Adrenal gland (tissue), 12 donors: Measurements from ENCODE around the gene KLHDC4. TPM values are rescaled to one million over a fixed set of nuclear protein-coding genes. Genes with fewer than 3 reads are reported as not detected.
A peak's percentile ranks its signal among the peaks of the same experiment; 100 is the strongest.

Experiments
- DNase-seq, 7 donors: peaks; one replicate each; pipeline ENCODE4 v3.0.0-alpha.2; 2019 to 2020
- H3K27ac ChIP-seq, 5 donors: fragments of 200-600 bp; sonication (generic) in 4 of 5; 1 replicate in 3 of 5; 2 replicates in 2 of 5; pipeline versions ENCODE4 v1.5.1 to v1.8.0; 2016 to 2020; ENCODE audit warnings: mild to moderate bottlenecking in 1 of 5
- H3K27me3 ChIP-seq: fragments of 200-600 bp; 2 replicates; pipeline ENCODE4 v1.8.0; 2021
- H3K36me3 ChIP-seq, 2 donors: fragments of 200-600 bp; replicated peaks in 1 of 2; 1 replicate in 1 of 2; 2 replicates in 1 of 2; pipeline versions ENCODE4 v1.5.1 to v1.8.0; 2018 to 2022
- H3K4me1 ChIP-seq, 2 donors: fragments of 200-600 bp; replicated peaks in 1 of 2; 1 replicate in 1 of 2; 2 replicates in 1 of 2; pipeline versions ENCODE4 v1.5.1 to v1.8.0; 2018 to 2021
- H3K4me3 ChIP-seq, 4 donors: fragments of 200-600 bp; sonication (generic) in 3 of 4; one replicate each; pipeline ENCODE4 v1.5.1; 2016 to 2018
- H3K9me3 ChIP-seq, 3 donors: fragments of 200-600 bp; sonication (generic) in 1 of 3; replicated peaks in 1 of 3; 1 replicate in 2 of 3; 2 replicates in 1 of 3; pipeline versions ENCODE4 v1.5.1 to v1.8.0; 2016 to 2021
- CTCF ChIP-seq, 6 experiments: fragments of 450-650 bp in 4 of 6; fragments of 200-600 bp in 2 of 6; sonication (generic) in 1 of 6; IDR thresholded peaks; 1 replicate in 5 of 6; 2 replicates in 1 of 6; pipeline versions ENCODE4 v1.5.1 to v1.8.0; 2016 to 2021; ENCODE audit warnings: antibody characterized with exemption in 6 of 6, mild to moderate bottlenecking in 2 of 6, moderate library complexity in 1 of 6
- POLR2A ChIP-seq, 2 donors: fragments of 450-650 bp; IDR thresholded peaks; one replicate each; pipeline ENCODE4 v1.6.1; 2017; ENCODE audit warnings: antibody characterized with exemption in 2 of 2, mild to moderate bottlenecking in 2 of 2, moderate library complexity in 1 of 2
- WGBS, 4 donors: extraction: QIAGEN DNeasy Blood & Tissue Kit in 2 of 4; methylation state at CpG; one replicate each; pipeline versions ENCODE4 v1.1.5 to v1.1.7; 2013 to 2017; 5-methylcytosine and 5-hydroxymethylcytosine counted together
- intact Hi-C, 2 donors: fragments of 100-400 bp; cut with DNase I; formaldehyde crosslinking; loops; one replicate each; pipeline versions ENCODE4 v1.14.1 to v1.15.0; 2022 to 2023
- polyA plus RNA-seq, 3 donors: library from polyadenylated mRNA; stranded (reverse); fragments of 200-250 nt in 2 of 3; fragments of 350-450 nt in 1 of 3; fragmentation: Illumina TruSeq in 1 of 3; extraction: RNeasy Lipid Tissue Mini Kit (QIAGEN cat#74804) in 1 of 3; gene quantifications; one replicate each; pipeline ENCODE4 v1.2.3, GENCODE V29; 2013 to 2014
- total RNA-seq, 9 donors: library from RNA; depleted of rRNA in 4 of 9; stranded (reverse); fragments of >200 nt in 4 of 9; fragments of 120-200 nt in 1 of 9; fragmentation: NEBNext Ultra II Directional in 1 of 9; extraction: Animal tissue kit (Norgen Biotek cat#: 25700) in 1 of 9; gene quantifications; one replicate each; pipeline versions ENCODE4 v1.1.0 to v1.2.4, GENCODE V29; 2013 to 2023
- donor health status: healthy with polysubstance abuse.
- donor health status: Bipolar disorder and iron deficiency.
- donor health status: DM: yes; HTN: yes; CAD: no.
- donor health status: DM: no; HTN: no; CAD: no.
- donor health status: DM: no; HTN: no; CAD: no.
- donor health status: DM: yes; HTN: yes; CAD: no.

KLHDC4 gene
- total and polyA plus RNA-seq, 12 donors, result 15.4 to 94.0 (median 26.4) TPM

GRCh38 chr16:87664792-87665191, 101.0 kb downstream of the KLHDC4 start:
- H3K27me3 ChIP-seq, result no peaks in the 10 kb centered on the region
- no peak for DNase-seq
- WGBS, 4 donors, result 63 to 76% (median 73%) methylated on average over 9 to 11 of the region's 11 CpGs; no CpG with 5 or more reads in 1 of the 4 donors
- no peak overlapping the region for H3K27ac ChIP-seq
- TF ChIP-seq POLR2A (IDR thresholded peaks at IDR 0.05) (no peak), CTCF (IDR thresholded peaks at IDR 0.05) (no peak)
- intact Hi-C loops, result no loop called here
- no peak overlapping the region for H3K4me3 ChIP-seq
- H3K9me3 ChIP-seq, result no peaks in the 10 kb centered on the region
- H3K36me3 ChIP-seq, result no peaks in the 10 kb centered on the region
- H3K4me1 ChIP-seq, result no peaks in the 10 kb centered on the region

- no peak overlapping the region for H3K27ac ChIP-seq
- H3K9me3 ChIP-seq, result no peaks in the 10 kb centered on the region
- H3K4me3 ChIP-seq, result no peak overlapping the region
- H3K27me3 ChIP-seq, result no peaks in the 10 kb centered on the region
- intact Hi-C loops, result no loop called here
- WGBS, 4 donors, result 69 to 79% (median 75%) methylated on average over 20 to 25 of the region's 25 CpGs
- no peaks in the 10 kb centered on the region for H3K36me3 ChIP-seq
- TF ChIP-seq CTCF (IDR thresholded peaks at IDR 0.05), result no peak
- no peaks in the 10 kb centered on the region for H3K4me1 ChIP-seq
- DNase-seq, result no peak
These were observed 103.3 kb downstream of the KLHDC4 start for GRCh38 chr16:87662254-87663204.

DNA sequence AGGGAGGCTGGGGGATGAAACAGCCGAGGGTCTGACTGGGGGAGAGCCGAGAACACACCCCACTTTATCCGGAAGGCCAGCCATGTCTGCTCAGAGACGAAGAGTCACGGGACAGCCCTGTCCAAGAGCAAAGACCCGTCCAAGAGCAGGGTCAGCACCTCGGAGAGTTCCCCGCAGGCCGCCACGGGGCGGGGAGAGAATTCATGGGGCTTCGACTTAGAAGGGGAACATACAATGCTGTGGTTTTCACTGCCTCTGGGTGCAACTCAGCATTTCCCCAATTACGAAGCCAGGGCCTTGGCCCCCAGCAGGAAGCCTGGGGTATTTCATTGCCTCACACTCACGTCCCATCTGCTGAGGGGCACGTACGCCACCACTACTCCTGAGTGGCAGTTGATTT, 104.2 kb downstream of the KLHDC4 start:
- Histone ChIP-seq H3K4me3 (no peak overlapping the region), H3K27ac (no peak overlapping the region), H3K36me3 (no peaks in the 10 kb centered on the region), H3K4me1 (no peaks in the 10 kb centered on the region), H3K9me3 (no peaks in the 10 kb centered on the region), H3K27me3 (no peaks in the 10 kb centered on the region)
- 14 to 26% (median 16%) methylated on average over 11 to 16 of the region's 16 CpGs for WGBS, 4 donors
- intact Hi-C loops, result no loop called here
- TF ChIP-seq POLR2A (IDR thresholded peaks at IDR 0.05) (no peak), CTCF (IDR thresholded peaks at IDR 0.05) (no peak)
- peak in 6 of 7 donors; percentile 30 to 39 (median 32) for DNase-seq

DNA sequence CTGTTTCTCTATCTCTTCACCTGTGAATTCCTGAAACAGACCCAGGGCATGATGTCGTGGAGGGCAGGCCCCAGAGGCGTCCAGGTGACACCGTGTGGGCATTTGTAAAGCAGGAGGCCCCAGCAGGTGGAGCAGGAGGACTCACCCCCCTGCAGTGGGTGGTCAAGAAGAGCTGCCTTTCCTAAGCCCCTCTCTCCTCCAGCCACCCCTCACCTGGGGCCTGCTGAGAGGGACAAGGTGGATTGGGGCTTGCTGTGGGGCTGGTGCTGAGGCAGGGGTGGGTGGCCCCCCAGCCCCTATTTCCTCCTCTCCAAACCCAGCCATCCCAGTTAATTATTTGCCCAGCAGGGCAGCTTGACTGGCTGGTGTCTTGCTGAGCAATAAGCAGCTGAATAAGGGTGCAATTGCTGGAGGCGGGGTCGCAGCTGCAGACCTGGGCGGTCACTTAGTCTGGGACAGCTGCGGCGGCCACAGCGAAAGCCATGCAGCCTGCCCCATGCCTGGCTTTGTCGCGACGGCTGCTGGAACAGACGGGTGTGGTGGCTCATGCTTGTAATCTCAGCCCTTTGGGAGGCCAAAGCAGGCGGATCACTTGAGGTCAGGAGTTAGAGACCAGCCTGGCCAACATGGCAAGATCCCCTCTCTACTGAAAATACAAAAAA, 107.1 kb downstream of the KLHDC4 start:
- H3K9me3 ChIP-seq, result no peaks in the 10 kb centered on the region
- intact Hi-C loops, result no loop called here
- H3K27ac ChIP-seq, result no peak overlapping the region
- TF ChIP-seq POLR2A (IDR thresholded peaks at IDR 0.05) (no peak), CTCF (IDR thresholded peaks at IDR 0.05) (no peak)
- no peak overlapping the region for H3K4me3 ChIP-seq
- WGBS, 4 donors, result 41 to 55% (median 49%) methylated on average over 6 to 14 of the region's 14 CpGs
- H3K4me1 ChIP-seq, result no peaks in the 10 kb centered on the region
- no peaks in the 10 kb centered on the region for H3K36me3 ChIP-seq
- H3K27me3 ChIP-seq, result no peaks in the 10 kb centered on the region
- no peak for DNase-seq
